HG03378 (cell line): ENCODE data around the gene C12orf43.

Source experiments
- ATAC-seq: cut with Tn5 transposase; IDR thresholded peaks from one replicate; pipeline ENCODE4 v1.9.1; 2021; ENCODE audit warnings: mild to moderate bottlenecking, moderate library complexity; ENCODE audit not compliant: unreplicated experiment

C12orf43 gene

DNA sequence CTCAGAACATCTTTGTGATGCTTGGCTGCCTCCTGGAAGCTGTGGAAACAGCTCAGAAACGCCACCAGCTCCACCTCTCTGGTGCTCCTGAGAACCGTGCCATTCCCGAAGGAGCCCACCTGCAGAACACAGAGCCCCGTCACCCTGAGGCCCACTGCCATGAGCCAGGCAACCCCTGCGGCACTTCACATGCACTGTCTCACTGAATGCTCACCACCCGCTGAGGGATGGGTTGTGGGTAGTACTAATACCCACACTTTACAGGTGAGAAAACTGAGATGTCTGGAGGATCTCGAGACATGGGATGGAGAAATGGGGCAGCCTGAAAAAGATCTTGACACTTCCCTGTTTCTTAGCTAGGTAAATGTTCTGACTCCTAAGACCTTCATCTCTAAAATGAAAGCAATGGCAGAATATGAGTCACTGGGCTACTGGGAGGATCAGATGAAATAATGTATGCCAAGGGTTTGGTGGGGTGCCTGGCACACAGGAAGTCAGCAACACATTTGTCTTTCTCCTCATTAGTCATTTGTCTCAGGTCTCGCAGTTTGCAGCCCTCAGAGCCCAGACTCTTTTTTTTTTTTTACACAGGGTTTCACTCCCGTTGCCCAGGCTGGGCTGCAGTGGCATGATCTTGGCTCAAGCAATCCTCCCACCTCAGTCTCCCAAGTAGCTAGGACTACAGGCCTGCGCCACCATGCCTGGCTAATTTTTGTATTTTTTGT, 17.5 kb upstream of the C12orf43 start:
- no peak for ATAC-seq

- ATAC-seq = no peak
Observed at GRCh38 chr12:121030576-121031212, 14.4 kb upstream of the C12orf43 start.

GRCh38 chr12:121026274-121027045, 10.2 kb upstream of the C12orf43 start:
- no peak for ATAC-seq

- no peak for ATAC-seq
Observed at GRCh38 chr12:121025442-121026226, 9.3 kb upstream of the C12orf43 start.

- ATAC-seq = no peak
Observed at GRCh38 chr12:121023799-121024198, 7.5 kb upstream of the C12orf43 start.

DNA sequence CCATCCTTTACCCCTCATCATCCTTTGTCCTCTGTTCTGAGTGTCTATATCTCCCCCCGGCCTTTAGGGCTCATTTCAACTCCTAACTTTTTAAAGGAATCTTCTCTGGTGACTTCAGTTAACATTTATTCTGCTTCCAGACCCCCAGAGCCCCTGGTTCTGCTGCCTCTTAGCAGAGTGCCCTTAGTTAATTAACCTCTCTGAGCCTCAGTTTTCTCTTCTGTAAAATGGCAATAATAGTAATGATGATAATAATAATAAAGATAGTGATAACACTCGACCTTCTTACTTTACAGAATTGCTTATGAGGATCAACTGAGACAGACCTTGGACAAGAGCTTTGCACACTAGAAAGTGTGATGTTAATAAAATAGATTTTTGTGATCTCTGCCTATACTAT, 6.4 kb upstream of the C12orf43 start:
- ATAC-seq = no peak

DNA sequence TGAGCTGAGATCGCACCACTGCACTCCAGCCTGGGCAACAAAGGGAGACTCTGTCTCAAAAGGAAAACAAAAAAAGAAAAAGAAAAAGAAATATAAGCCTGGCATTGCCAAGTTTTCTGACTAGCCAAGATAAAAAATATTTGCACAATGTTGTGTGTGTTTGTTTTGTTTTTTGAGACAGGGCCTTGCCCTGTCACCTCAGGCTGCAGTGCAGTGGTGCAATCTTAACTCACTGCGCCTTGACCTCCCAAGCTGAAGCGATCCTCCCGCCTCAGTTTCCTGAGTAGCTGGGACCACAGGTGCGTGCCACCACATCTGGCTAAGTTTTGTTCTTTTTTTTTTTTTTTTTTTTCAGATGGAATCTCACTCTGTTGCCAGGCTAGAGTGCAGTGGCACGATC, 5.5 kb upstream of the C12orf43 start:
- no peak for ATAC-seq

- ATAC-seq = no peak
Observed at GRCh38 chr12:121018860-121019617, 2.8 kb upstream of the C12orf43 start.

DNA sequence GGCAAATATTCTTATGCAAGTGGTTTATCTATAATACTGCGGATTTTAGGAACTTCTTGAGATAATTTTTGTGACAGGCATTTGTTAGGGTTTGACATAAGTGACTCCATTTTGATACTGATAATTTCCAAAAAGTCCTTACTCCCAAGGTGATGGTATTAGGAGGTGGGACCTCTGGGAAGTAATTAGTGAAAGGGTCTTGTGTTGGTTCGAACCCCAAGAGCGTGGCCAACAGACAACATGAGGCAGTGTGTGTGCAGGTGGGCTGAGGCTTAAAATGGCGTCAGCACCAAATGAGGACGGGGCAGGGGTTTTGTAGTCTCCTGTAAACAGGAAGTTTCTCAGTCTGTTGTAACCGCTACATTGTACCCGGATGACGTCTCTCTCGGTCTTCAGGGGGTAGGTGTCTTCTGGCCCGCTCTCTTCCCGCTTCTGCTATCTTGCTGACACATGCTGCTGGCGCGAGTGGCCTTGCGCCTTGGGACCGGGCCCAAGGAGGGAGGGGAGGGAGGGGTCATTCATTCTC, 1.7 kb upstream of the C12orf43 start:
- ATAC-seq = no peak

- ATAC-seq = no peak
Observed at GRCh38 chr12:121013715-121014114, 2.6 kb downstream of the C12orf43 start.

DNA sequence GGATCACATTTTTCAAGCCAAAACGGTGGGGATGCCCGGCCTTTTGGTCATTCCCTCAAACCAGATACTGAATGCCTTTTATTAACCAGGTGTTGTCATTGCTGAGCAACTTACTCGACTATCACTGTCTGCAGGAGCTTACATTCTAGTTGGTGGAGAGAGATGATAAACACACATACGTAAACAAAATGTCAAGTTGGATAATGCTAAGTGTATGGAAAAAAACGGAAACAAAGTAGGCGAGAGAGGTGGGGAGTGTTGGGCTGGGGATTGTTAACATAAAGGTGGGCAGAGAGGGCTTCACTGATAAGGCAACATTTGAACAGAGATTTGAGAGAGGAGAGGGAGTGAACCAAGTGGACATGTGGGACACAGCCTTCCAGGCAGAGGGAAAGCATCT, 4.5 kb downstream of the C12orf43 start:
- no peak for ATAC-seq

DNA sequence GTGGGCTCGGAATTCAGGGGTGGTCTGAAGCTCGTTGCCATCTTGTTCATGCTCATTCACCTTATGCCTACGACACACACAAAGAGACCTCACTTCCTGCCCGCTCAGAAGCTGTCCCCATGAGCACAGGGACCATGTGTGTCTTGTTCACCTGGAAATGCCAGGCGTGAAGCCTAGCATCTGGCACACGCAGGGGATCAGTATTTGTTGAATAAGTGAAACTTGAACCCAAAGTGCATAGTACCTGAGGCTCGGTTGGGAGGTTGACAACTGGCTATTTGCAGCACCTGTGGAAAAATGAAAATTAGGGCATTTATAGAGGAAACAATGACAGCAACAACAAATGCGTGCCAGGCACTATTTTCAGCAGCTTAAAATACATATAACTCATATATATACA, 5.4 kb downstream of the C12orf43 start:
- ATAC-seq = no peak

GRCh38 chr12:121009741-121010140, 6.5 kb downstream of the C12orf43 start:
- ATAC-seq = no peak

GRCh38 chr12:121008347-121009098, 7.8 kb downstream of the C12orf43 start:
- no peak for ATAC-seq

DNA sequence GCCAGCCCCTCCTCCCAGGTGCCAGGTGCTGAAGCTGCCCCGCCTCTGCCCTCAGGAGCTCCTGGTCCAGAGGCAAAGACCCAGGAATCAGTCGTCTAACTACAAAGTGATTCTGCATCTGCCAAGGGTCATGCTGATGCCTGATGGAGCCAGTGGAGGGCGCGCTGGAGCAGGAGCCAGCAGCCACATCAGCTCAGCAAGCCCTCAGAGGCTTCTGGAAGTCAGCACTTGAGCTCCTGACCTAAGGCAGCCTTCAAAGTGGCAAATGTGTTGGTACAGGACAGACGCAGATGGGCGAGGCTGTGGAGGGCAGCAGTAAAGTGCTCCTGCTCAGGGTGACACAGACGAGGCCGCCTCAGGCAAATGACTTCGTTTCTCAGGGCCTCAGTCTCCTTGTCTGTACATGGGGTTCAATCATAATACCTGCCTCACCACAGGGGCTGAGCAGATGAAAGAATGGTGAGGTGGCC, 10.9 kb downstream of the C12orf43 start:
- no peak for ATAC-seq

DNA sequence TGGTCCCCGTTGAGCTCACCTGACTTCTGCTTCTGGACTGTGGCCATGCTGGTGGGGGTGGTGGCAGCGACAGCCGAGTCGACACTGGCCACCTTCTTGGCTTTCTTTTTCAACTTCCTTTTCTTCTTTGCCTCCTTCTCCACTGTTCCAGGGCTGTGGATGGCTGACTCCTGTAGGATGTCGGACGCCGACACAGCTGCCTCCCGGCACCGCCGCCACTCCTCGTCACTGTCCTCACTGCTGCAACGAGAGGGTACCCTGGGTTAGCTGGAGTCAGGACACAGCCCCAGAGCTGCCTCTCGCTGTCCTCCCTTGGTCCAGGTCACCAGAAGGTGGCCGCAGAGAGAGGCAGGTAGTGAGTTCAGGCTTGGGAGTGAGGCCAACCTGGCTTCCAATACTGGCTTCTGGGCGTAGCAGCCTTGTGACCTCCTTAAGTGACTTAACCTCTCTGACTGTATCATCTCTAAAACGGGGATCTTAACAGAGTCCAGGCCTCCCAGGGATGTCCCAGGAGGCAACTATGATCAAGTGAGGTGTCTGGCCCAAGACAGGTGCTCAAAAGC, 12.0 kb downstream of the C12orf43 start:
- no peak for ATAC-seq

DNA sequence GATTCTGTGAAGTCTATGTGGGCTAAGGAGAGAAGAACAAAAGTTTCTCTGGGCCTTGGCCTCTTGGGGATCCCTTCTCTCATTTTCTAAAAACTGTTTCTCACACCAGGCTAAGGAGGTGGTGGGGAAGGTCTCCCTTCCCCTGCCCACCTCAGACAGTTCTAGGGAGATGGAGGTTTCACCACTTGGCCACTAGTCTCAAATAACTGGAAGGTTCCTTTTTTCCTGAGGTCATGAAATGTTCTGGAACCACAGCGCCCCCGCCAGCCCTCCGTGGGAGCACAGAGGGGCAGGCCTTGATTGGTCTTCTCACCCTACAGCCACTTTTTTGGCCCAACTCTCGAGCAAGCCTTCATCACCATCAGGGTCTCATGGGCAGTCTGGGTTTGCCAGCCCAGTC, 12.6 kb downstream of the C12orf43 start:
- no peak for ATAC-seq

DNA sequence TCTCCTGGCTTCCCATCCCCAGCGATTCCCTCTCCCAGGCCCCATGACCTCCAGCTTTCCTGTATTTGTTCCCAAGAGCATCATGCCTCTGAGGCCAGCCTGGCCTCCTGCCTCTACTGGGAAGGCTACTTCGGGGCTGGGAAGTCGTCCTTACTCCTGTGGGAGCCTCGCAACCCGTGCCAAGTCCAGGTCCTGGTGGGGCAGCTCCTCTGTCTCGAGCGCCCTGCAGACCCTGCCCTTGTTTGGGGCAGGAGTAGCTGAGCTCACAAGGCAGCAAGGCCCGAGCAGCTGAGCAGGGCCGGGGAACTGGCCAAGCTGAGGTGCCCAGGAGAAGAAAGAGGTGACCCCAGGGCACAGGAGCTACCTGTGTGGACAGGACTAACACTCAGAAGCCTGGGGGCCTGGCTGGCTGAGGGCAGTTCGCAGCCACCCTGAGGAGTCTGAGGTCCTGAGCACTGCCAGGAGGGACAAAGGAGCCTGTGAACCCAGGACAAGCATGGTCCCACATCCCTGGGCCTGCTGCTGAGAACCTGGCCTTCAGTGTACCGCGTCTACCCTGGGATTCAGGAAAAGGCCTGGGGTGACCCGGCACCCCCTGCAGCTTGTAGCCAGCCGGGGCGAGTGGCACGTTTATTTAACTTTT, 14.3 kb downstream of the C12orf43 start:
- no peak for ATAC-seq

DNA sequence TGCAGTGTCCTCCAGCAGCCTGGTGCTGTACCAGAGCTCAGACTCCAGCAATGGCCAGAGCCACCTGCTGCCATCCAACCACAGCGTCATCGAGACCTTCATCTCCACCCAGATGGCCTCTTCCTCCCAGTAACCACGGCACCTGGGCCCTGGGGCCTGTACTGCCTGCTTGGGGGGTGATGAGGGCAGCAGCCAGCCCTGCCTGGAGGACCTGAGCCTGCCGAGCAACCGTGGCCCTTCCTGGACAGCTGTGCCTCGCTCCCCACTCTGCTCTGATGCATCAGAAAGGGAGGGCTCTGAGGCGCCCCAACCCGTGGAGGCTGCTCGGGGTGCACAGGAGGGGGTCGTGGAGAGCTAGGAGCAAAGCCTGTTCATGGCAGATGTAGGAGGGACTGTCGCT, 15.2 kb downstream of the C12orf43 start:
- ATAC-seq = no peak
